ENCODE data around the gene PRXL2B.

Gene PRXL2B

DNA sequence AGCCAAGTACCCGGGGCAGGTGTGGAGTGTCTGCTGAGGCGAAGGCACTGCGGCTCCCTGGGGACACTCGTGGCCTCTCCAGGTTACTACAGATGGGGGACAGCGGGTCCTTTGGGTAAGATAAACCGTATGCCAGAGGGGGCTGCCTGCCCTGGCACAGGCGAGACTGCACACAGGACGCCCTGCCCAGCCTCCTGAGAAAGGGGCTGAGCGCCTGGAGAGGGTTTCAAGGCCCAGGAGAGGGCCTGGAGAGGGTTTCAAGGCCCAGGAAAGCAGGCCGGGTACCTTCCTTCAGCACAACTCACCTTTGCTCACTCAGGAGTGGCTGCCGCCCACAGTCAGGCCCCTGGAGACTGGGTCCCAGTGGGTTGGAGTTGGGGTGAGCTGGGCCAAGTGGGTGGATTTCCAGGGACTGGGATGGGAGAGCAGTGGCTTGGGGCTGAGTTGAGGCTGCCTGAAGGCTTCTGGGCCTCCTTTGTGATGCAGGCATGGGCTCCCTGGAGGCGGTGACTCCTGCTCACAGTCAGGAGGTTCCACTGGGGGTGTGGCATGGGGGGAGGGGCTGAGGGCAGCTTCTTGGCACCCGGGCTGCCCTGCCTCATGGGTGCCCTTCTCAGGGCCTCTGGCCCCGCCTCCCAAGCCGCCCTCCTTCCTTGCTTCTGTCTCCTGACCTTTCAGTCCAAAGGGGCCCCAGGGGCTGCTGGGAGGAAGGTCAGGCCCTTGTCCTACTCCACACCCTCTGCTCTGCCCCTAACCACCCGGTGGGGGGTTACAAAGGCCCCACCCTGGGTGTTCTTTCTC is 46.2 kb downstream of the PRXL2B start, which contains the start of gene MMEL1:
Gene MMEL1, minus strand, starts transcription at position 456 of the 801 bp plus-strand sequence. CDS start 3,532 bp downstream, outside the sequence.
- DNase-seq (ENCODE audit: low read depth in 2 of 3, low spot score in 2 of 3) = no peak

DNA sequence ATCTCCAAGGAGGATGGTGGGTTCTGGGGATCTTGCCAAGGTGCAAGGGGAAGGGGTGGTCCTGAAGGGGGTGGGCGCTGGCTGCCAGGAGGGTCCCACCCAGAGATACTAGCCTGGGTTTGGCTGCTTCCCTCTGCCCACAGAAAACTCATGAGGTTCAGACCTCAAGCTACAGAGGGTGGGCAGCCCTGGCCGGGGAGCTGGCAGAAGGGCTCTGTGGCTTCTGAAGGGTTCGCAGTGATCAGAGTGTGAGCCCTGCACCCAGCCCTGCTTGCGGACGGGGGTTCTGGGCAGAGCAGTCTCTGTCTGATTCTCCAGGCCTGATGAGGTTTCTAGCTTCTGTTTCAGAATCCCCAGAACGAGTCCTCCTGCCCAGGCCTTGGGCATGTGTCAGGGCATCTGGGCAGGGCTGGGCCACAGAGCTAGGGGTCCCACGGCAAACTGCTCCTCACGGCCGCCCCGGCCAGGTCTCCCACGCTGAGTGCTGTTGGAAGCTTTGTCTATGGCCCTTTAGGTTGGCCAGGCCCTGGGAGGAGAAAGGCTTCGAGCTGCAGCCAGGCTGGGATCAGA is 46.9 kb downstream of the PRXL2B start:
- DNase-seq (ENCODE audit: low read depth in 2 of 3, low spot score in 2 of 3) = no peak

DNA sequence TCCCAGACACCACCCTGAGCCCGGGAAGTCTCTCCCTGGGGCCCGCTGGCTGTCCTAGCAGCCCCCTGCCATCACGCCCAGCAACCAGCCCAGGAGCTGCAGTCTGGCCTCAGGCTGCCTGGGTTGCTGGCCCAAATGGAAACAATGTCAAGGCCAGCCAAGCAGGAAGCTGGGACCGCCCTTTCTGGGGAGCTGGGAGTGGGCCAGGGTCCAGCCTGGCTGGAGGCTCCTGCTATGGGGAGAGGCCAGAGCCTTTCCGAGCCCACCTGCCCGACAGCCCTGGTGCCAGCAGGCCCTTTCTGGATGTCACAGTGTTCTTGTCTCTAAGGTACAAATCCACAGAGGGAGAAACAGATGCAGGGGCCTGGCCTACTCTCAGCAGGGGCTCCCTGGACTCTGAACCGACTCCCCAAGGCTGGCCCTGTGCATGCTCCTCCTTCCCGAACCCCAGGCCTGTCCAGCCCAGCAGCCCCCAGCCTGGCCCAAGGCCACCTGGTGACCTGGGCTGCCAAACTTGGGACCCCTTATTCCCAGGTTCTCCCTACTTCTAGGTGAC is 47.4 kb downstream of the PRXL2B start:
- DNase-seq (ENCODE audit: low read depth in 2 of 3, low spot score in 2 of 3) = no peak

DNA sequence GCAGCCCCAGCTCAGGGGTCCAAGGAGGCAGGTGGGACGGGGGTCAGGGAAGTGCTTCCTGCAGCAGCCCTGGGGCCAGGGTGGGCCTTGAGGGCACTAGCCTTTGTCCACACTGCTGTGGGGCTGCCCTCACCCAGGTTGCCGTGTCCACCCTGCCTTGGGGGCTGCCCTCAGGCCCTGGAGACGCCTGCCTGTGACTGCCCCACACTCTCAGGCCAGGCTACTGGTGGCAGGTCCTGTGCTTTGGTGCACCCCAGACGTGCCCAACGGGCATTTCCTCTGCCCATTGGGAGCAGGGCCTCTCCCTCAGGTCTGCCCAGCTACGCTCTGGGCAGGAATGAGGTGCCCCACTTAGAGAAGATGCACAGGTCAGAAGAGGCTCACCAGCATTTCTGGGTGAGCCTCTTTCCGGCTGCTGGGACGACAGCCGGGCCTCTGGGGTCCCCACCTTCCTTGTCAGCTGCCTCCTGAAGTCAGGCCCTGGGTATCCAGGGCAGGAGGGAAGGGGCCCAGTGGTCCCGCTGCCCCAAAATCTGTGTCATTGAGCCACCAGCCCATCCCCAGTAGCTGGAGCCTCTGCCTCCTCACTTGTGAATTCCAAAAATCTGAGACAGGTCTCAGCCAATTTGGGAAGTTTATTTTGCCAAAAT is 48.9 kb downstream of the PRXL2B start:
- DNase-seq (ENCODE audit: low read depth in 2 of 3, low spot score in 2 of 3) = no peak

DNA sequence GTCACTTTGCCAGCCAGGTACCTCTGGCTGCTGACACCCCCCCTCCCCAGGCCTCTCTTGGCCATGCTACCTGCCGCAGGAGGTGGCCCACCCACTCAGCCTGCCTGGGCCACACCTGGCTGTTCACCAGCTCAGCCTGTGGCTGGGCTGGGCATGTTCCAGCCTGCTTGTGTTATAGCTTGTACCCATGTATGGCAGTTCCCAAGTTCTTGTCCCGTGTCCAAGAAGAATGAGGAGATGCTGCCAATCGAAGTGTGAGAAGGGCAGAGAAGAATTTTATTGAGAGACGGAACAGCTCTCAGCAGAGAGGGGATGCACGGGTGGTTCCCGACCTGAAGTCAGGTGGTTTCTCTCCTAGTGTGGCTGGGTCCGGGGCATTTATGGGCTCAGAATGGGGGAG is 50.2 kb downstream of the PRXL2B start:
- DNase-seq (ENCODE audit: low read depth in 2 of 3, low spot score in 2 of 3) = no peak

DNA sequence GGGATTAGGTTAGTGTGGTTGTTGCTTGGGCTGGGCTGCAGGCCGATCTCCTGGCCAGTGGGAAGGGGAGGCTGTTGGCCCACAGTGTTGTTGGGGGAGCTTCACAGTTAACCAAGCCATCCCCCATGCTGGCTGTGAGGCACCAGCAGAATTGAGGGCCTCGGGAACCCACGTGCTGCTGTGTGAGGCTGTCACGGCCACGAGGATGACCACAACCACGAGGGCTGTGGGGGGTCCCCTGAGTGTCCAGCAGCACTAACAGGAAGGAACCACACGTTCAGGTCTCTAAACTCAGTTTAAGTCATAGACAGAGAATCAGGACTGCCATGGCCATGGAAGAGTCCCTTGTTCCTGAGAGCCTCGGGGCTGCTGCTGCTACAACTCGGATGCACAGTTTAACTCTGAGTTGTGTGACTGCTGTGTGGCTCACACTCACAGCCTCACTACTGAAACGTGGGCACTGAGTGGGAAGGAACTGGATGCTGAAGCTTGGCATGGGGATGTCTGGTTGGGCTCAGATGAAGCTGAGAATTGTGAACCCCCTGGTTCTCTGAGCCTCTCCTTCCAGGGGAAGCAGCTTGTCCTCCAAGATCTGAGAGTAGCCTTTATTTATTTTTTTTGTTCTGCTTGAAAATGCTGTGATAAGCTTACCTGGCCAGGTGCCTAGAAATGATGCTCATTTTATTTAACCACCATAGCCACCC is 51.0 kb downstream of the PRXL2B start:
- no peak for DNase-seq (ENCODE audit: low read depth in 2 of 3, low spot score in 2 of 3)

DNA sequence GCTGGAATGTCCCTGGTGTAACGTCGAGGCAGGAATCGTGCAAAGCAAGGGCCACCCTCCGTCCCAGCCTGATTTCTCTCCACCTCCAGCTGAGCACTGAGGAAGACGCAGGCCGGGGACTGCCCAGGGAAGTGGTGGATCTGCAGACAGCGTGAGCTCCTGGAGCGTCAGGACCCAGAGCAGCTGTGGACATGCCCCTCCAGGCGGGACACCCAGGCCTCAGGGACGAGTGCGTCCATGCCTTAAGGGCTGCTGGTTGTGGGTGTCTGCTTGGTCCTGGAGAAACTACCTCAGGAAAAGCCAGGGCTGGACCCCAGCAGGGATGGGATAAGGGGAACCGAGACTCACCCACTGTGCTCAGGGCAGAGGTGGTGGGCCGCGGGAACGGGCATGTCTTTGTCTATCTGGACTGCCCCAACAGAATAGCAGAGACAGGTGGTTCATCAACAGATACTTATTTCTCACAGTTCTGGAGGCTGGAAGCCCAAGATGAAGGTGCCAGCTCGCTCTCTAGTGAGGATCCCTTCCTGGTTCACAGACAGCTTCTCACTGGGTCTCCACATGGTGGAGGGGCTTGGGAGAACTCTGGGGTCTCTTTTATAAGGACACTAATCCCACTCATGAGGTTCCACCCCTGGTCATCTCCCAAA is 52.0 kb downstream of the PRXL2B start:
- DNase-seq (ENCODE audit: low read depth in 2 of 3, low spot score in 2 of 3) = no peak

DNA sequence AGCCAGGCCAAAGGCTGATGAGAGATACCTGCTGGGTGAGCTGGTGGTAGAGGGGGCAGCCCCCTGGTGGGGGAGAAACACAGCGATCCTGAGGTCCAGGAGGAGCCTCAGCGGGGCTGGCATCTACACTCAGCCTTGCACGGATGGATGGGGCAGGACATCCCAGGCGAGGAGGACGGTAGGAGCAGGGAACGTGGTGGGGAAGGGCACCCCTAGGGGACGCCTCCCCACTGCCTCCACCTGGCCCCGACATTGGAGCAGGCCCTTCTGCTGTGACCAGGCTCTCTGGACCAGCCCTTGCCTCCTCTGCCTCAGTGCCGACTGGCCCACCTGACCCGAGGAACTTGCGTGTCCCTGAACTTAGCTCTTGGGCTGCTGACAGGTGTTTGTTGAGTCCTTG is 52.6 kb downstream of the PRXL2B start:
- no peak for DNase-seq (ENCODE audit: low read depth in 2 of 3, low spot score in 2 of 3)

DNA sequence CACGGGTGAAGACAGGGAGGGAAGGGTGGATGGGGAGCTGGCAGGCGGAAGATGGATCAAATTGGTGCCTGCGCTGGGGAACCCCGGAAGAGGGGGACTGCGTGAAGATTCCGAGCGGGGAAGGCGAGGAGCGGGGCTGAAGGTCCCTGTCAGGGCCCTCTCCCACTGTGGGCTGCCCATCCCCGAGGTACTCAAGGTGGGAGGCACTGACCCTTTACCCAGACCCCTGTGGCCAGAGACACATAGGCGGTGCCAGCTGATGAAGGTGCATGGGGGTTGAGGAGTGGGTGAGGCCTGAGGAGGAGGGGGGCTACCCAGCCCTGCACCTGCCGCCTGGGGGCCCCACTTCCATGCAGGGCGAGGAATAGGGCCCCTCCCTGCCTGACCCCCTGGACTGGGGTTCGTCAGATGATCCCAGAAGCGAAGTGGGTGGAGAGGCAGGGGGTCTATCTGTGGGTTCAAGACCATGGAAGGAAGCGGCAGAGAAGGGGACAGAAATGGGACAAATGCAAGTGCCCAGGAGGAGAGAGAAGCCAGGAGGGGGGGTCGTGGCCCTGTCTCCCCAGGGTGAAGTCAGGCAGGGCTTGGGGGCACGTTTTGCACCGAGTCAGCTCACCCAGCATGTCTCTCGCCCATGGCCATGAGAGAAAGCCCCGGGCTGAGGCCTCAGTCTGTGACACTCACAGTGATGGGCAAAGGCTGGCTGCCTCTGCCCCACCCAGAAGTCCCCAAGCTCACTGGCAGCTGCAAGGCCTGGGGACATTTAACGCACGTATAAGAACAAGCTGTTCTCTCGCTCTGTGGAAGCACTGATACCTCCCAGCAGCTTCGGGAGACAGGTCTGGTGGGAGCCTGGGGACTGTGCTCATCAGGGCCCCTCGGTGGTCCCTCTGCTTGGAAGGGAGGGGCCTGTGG is 53.3 kb downstream of the PRXL2B start:
- no peak for DNase-seq (ENCODE audit: low read depth in 2 of 3, low spot score in 2 of 3)

DNA sequence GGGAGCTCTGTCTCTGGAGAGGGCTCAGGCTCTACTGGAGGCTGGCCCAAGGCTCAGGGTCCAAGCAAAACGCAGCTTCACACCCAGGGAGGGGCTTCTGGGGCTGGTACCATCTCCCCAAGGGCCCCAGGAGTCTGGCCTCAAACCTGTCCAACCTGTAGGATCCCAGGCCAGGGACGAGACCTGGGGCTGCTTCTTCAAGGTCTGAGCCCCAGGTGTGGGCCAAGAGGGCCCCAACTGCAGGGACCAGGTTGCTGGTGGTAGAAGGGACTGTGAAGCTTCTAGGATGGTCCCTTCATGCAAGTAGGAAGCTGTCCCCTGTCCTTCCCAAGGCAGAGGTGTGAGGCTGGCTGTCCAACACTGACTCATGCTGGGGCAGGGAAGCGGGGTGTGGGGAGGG is 54.0 kb downstream of the PRXL2B start:
- no peak for DNase-seq (ENCODE audit: low read depth in 2 of 3, low spot score in 2 of 3)
